Right renal pelvis (tissue), 4 donors: ENCODE results near the gene BCL2L15. TPM values are rescaled to one million over a fixed set of nuclear protein-coding genes. Genes with fewer than 3 reads are reported as not detected.
"Not testable (repeated sequence)": the region's sequence is repeated elsewhere in the genome, so short reads cannot be mapped to it uniquely, and the experiment has no call there.

ENCODE experiments used
- DNase-seq, 4 donors: peaks; one replicate each; pipeline ENCODE4 v3.0.0-alpha.2; 2013; ENCODE audit warnings: low read depth in 4 of 4, low spot score in 3 of 4, missing footprints in 1 of 4
- polyA plus RNA-seq, 4 donors: library from polyadenylated mRNA; unstranded; fragments of 120-200 nt; gene quantifications; one replicate each; pipeline ENCODE4 v1.2.1, GENCODE V29; 2013; ENCODE audit not compliant: insufficient read length in 4 of 4

BCL2L15 gene
- polyA plus RNA-seq, 4 donors, result 0.56 to 0.90 (median 0.63) TPM

GRCh38 chr1:113874012-113874879 is 13.1 kb downstream of the BCL2L15 start:
- DNase-seq, result no peak

- DNase-seq, result no peak
These were observed 15.0 kb downstream of the BCL2L15 start for GRCh38 chr1:113872219-113872935.

- DNase-seq, result no peak
These were observed 15.7 kb downstream of the BCL2L15 start, which contains the start of gene PTPN22 for GRCh38 chr1:113871597-113872113. TSS of gene PTPN22 (minus strand) at chr1:113871712.

- DNase-seq, result no peak
These were observed 16.6 kb downstream of the BCL2L15 start for GRCh38 chr1:113870778-113871177.

DNA sequence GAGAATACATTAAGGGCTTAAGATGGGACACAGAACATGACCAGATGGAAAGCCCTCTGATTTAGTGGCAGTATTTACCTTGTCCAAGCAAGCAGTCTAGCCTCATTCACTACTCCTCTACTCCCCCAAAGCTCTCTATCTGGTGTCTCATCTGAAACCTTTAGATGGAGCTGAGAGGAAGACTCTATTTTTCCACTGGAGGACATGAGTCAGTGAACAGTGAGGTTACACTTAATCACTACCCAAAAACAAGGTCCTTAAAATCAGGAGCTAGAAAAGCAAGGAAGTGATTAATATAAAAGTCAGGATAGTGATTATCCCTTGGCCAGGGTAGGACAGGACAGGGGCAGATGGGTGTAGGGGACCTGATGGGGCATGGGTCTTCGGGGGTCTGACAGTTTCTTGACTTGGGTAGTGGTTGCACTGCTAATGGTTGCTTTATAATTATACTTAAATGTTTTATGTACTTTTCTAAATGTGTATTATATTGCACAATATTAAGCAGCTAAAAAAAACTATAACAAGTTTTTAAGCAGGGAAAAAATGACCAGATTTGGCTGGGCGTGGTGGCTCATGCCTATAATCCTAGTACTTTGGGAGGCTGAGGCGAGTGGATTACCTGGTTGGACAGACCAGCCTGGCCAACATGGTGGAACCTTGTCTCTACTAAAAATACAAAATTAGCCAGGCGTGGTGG is 18.8 kb downstream of the BCL2L15 start:
- no peak for DNase-seq

- no peak for DNase-seq
These were observed 25.7 kb downstream of the BCL2L15 start for GRCh38 chr1:113861641-113862040.

- no peak for DNase-seq
These were observed 26.5 kb downstream of the BCL2L15 start for GRCh38 chr1:113860891-113861290.

DNA sequence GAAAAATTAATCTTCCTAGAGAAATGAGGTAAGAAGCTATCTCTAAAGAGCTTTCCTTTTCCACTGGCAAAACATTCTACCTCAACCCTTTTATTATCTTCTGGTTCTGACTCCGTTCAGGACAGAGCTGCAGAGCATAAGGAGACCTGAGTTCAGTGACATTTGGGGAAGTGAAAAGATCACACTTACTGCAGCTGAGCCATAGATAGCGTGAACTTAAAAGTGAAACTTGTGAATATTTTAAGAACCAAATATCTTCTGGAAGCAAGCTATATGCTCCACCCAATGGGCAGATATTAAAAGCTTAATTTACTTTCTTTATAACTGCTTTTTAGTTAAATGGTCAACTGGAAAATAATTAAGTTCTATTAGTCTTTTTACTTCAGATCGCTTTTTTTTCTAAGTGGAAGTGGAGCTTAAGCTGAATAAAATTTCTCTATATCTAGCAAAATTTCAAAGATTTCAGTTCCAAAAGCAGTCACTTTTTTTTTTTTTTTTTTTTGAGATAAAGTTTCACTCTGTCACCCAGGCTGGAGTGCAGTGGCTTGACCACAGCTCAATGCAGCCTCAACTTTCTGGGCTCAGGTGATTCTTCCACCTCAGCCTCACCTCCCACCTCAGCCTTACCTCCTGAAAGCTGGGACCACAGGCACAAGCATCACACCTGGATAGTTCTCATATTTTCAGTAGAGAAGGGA is 27.8 kb downstream of the BCL2L15 start:
- no peak for DNase-seq

GRCh38 chr1:113858982-113859381 is 28.4 kb downstream of the BCL2L15 start:
- DNase-seq, result no peak

DNA sequence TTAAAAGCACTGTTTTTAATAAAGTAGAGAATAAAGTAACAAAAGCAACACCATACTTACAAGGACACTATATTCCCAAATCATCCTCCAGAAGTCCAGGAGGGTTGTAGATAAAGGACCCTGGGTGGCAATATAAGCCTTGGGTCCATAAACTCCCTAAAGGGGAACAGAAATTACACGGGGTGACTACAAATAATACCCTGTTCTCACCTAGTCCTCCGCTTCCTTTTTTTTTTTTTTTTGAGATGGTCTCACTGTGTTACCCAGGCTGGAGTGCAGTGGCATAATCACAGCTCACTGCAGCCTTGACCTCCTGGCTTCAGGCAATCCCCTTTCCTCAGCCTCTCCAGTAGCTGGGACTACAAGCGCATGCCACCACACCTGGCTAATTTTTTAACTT is 29.0 kb downstream of the BCL2L15 start:
- no peak for DNase-seq

DNA sequence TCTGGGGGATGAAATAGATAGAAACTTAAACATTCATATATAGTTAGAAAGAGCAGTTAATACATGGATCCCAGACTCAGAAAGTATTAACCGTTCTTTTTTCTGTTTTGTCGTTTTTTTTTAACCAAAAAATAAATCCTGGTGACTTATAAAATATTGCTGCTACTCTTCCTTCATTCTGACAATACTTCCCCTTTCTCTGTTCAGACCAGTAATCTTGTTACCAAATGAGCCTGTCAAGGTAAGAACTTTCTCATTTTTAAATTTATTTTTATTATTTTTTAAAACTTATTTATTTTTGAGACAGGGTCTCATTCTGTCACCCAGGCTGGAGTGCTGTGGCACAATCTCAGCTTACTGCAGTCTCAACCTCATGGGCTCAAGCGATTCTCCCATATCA is 29.6 kb downstream of the BCL2L15 start:
- no peak for DNase-seq

DNA sequence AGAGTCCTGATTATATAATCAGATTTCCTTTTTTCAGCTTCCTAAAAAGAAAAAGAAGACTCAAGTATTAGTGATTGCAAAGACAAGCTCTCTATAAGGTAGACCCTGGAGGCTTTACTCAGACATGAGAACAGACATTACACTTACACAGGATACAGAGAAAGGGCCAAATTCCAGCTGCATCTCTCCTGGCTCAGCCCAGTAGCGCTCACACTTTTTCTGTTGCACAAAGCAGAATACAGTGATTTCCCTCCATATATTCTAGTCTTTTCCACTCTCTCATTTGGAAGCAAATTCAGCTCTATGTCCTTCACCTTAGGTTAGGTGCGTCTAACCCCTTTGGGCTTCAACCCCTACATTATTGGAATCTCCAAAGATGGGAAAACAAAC is 31.0 kb downstream of the BCL2L15 start:
- DNase-seq, result no peak

GRCh38 chr1:113855630-113856400 is 31.6 kb downstream of the BCL2L15 start:
- no peak for DNase-seq

GRCh38 chr1:113854234-113854633 is 33.1 kb downstream of the BCL2L15 start:
- DNase-seq, result no peak

DNA sequence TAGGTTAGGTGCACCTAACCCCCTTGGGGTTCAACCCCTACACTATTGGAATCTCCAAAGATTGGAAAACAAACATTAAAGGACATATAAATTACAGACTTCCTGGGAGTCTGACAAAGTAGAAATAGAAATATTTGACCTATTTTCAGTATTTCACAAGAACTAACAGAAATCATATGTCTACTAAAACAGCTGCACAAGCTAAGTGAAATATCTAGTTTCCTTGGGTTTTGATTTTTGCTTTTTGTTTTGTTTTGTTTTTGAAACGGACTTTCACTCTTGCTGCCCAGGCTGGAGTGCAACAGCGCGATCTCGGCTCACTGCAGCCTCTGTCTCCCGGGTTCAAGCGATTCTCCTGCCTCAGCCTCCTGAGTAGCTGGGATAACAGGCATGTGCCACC is 34.7 kb downstream of the BCL2L15 start:
- DNase-seq, result not testable (repeated sequence)

DNA sequence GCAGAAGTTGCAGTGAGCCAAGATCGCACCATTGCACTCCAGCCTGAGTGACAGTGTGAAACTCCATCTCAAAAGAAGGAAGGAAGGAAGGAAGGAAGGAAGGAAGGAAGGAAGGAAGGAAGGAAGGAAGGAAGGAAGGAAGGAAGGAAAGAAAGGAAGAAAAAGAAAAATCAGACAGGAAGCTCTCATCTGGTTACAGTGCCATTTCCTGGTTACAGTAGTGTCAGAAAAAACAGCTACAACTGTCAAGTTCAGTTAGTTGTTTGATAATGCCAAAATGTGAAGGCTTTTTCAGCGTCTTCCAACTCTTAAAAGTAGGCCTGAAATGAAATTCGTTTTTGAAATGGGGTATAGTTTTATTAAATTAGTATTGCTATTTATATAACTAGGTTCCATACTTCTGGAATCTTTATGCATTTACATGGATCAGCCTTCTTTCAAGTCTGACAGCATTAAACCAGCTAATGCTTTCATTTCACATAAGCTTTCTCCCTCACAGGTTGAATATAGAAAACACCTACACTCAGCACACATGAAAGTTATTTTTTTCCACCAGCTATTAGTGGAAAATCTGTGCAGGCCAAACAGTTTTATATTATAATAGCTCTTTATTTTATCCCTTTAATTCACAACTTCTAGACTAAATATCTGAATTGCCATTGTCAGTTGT is 37.1 kb downstream of the BCL2L15 start:
- no peak for DNase-seq

- DNase-seq, result no peak
These were observed 38.3 kb downstream of the BCL2L15 start for GRCh38 chr1:113849072-113849471.

DNA sequence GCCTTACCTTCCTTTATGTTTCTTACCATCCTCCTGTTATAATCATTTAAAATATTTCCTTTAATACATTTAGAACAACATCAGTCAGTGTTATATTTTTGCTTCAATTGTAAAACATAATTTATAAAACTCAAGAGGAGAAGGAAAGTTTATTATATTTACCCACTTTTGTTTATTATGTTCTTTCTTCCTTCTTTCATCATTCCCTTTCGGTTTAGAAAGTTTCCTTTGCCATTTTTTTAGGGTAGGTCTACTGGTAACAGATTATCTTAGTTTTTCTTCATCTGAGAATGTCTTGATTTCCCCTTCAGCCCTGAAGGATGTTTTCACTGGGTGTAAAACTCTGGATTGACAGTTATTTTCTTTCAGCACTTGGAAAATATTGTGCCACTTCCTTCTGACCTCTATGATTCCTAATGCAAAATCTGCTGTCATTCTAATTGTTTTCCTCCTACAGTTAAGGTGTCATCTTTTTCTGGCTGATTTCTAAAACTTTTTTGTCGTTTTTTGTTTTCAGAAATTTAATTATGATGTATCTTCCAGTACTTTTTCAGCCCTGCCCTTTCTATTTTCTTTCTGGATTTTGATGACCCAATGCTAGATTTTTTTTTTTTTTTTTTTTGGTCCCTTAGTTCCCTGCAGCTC is 40.9 kb downstream of the BCL2L15 start:
- DNase-seq, result no peak

DNA sequence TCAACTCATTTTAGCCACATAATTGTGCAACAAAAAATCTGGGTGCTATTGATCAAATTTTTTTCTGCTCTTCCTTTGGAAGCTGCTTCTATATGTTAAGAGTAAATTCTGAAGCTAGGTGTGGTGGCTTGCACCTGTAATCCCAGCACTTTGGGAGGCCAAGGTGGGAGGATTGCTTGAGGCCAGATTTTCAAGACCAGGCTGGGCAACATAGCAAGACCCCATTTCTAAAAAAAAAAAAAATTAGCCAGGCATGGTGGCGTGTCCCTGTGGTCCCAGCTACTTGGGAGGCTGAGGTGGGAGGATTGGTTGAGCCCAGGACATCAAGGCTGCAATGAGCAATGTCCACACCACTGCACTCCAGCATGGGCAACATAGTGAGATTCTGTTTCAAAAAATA is 50.8 kb downstream of the BCL2L15 start:
- DNase-seq, result no peak
